NAMALWA (cell line): ENCODE measurements around the gene THEMIS.
"Not testable (repeated sequence)": the region's sequence is repeated elsewhere in the genome, so short reads cannot be mapped to it uniquely, and the experiment has no call there.

Experiments used
- DNase-seq: peaks from one replicate; pipeline ENCODE4 v3.0.0-alpha.2; 2015; ENCODE audit warnings: low spot score

THEMIS gene

GRCh38 chr6:127718694-127719093 lies 182.2 kb downstream of the THEMIS start:
- no peak for DNase-seq

GRCh38 chr6:127717384-127717783 lies 183.5 kb downstream of the THEMIS start:
- no peak for DNase-seq

GRCh38 chr6:127716465-127716864 lies 184.4 kb downstream of the THEMIS start:
- no peak for DNase-seq

- DNase-seq, result no peak
Measured at GRCh38 chr6:127710668-127711067, 190.2 kb downstream of the THEMIS start.

- no peak for DNase-seq
Measured at GRCh38 chr6:127706216-127706615, 194.6 kb downstream of the THEMIS start.

- no peak for DNase-seq
Measured at GRCh38 chr6:127695108-127695507, 205.8 kb downstream of the THEMIS start.

- DNase-seq, result no peak
Measured at GRCh38 chr6:127691146-127691545, 209.7 kb downstream of the THEMIS start.

GRCh38 chr6:127690588-127690987 lies 210.3 kb downstream of the THEMIS start:
- no peak for DNase-seq

- peak; percentile 16 for DNase-seq
Measured at GRCh38 chr6:127690092-127690491, 210.8 kb downstream of the THEMIS start.

GRCh38 chr6:127687490-127687889 lies 213.4 kb downstream of the THEMIS start:
- not testable (repeated sequence) for DNase-seq

- DNase-seq, result no peak
Measured at GRCh38 chr6:127686084-127686483, 214.8 kb downstream of the THEMIS start.

- no peak for DNase-seq
Measured at GRCh38 chr6:127684501-127684900, 216.4 kb downstream of the THEMIS start.
